DOHH2 (cell line): Measurements from ENCODE around the gene CCR6.

Experiments
- EZH2phosphoT487 ChIP-seq: fragments of 200-600 bp; sonication (generic); IDR thresholded peaks from 2 replicates; pipeline ENCODE4 v1.6.1; 2017; ENCODE audit warnings: borderline replicate concordance, mild to moderate bottlenecking, antibody characterized with exemption, low read length, moderate library complexity, mixed read lengths
- TF ChIP-seq, protein P1 (sequence below): fragments of 200-600 bp; sonication (generic); IDR thresholded peaks from one replicate; pipeline ENCODE4 v1.5.1; 2014; ENCODE audit warnings: antibody characterized with exemption, mild to moderate bottlenecking, low read depth, low read length; ENCODE audit not compliant: poor library complexity, severe bottlenecking

DNA sequence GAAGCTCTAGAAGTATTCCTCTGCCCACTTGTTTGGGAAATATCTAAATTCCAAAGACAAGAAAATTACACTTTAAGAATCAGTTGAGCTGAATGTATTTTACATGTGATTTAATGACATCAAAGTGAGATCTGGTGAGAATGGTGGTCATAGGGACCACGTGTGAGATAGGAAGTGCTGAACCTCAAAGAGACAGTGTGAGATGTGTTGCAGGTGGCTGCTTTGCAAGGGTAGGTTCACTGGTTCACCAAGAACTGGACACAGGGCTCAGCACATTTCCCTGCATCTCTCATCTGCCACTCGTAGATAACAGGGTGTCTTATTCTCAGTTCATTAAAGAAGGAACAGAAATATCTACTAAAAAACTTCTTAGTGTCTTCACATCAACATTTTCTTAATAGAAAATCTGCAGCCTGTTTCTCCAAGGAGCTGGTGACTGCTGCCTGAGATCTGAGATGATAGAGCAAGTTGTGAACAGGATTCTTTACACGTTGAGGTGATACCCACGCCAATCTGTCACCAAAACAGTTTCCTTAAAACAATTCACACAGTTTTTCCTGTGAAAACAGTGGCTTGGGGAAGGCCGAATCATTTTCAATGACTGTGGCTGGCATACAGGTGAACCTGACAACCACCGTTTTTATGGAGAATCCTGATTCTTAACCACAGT is 7.2 kb downstream of the CCR6 start:
- no peak for TF ChIP-seq EZH2phosphoT487
- TF ChIP-seq, protein P1, sequence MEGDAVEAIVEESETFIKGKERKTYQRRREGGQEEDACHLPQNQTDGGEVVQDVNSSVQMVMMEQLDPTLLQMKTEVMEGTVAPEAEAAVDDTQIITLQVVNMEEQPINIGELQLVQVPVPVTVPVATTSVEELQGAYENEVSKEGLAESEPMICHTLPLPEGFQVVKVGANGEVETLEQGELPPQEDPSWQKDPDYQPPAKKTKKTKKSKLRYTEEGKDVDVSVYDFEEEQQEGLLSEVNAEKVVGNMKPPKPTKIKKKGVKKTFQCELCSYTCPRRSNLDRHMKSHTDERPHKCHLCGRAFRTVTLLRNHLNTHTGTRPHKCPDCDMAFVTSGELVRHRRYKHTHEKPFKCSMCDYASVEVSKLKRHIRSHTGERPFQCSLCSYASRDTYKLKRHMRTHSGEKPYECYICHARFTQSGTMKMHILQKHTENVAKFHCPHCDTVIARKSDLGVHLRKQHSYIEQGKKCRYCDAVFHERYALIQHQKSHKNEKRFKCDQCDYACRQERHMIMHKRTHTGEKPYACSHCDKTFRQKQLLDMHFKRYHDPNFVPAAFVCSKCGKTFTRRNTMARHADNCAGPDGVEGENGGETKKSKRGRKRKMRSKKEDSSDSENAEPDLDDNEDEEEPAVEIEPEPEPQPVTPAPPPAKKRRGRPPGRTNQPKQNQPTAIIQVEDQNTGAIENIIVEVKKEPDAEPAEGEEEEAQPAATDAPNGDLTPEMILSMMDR: no peak
